Hepatocyte (in vitro differentiated cells): ENCODE data around the gene CDHR3. TPM values are rescaled to one million over a fixed set of nuclear protein-coding genes. Genes with fewer than 3 reads are reported as not detected.
"Not testable (repeated sequence)": the region's sequence is repeated elsewhere in the genome, so short reads cannot be mapped to it uniquely, and the experiment has no call there.

Source experiments
- DNase-seq: peaks from one replicate; pipeline ENCODE4 v3.0.0-alpha.2; 2016; ENCODE audit warnings: low spot score
- H2AFZ ChIP-seq: fragments of 200-600 bp; sonication (generic); 2 replicates; pipeline ENCODE4 v1.6.0; 2016; ENCODE audit warnings: antibody characterized with exemption, mild to moderate bottlenecking
- H3K27ac ChIP-seq: fragments of 200-600 bp; sonication (generic); 2 replicates; pipeline ENCODE4 v1.5.1; 2016; ENCODE audit warnings: mild to moderate bottlenecking
- H3K27me3 ChIP-seq: fragments of 200-600 bp; sonication (generic); 2 replicates; pipeline ENCODE4 v1.6.1; 2016
- H3K36me3 ChIP-seq: fragments of 200-600 bp; sonication (generic); replicated peaks from 2 replicates; pipeline ENCODE4 v1.5.1; 2016; ENCODE audit warnings: low read depth; ENCODE audit not compliant: insufficient read depth
- H3K4me1 ChIP-seq: fragments of 200-600 bp; sonication (generic); 2 replicates; pipeline ENCODE4 v1.5.1; 2016; ENCODE audit warnings: mild to moderate bottlenecking, moderate library complexity; ENCODE audit not compliant: insufficient read depth
- H3K4me2 ChIP-seq: fragments of 200-600 bp; sonication (generic); 2 replicates; pipeline ENCODE4 v1.6.0; 2016
- H3K4me3 ChIP-seq: fragments of 200-600 bp; sonication (generic); 2 replicates; pipeline ENCODE4 v1.5.1; 2016; ENCODE audit warnings: mild to moderate bottlenecking
- H3K79me2 ChIP-seq: fragments of 200-600 bp; sonication (generic); 2 replicates; pipeline ENCODE4 v1.6.0; 2017; ENCODE audit warnings: mild to moderate bottlenecking
- H3K9me2 ChIP-seq: fragments of 200-600 bp; sonication (generic); replicated peaks from 2 replicates; pipeline ENCODE4 v1.6.0; 2017; ENCODE audit warnings: mild to moderate bottlenecking; ENCODE audit not compliant: insufficient read depth
- H3K9me3 ChIP-seq: fragments of 200-600 bp; sonication (generic); 2 replicates; pipeline ENCODE4 v1.5.1; 2016; ENCODE audit warnings: low read depth, mild to moderate bottlenecking
- H4K20me1 ChIP-seq: fragments of 200-600 bp; sonication (generic); 2 replicates; pipeline ENCODE4 v1.6.0; 2016; ENCODE audit warnings: mild to moderate bottlenecking; ENCODE audit not compliant: insufficient read depth, poor library complexity, severe bottlenecking
- EZH2 ChIP-seq: fragments of 200-600 bp; sonication (generic); IDR thresholded peaks from 2 replicates; pipeline ENCODE4 v1.6.1; 2016; ENCODE audit warnings: antibody characterized with exemption, mild to moderate bottlenecking, borderline replicate concordance
- EZH2phosphoT487 ChIP-seq: fragments of 200-600 bp; sonication (generic); IDR thresholded peaks from one replicate; pipeline ENCODE4 v1.6.1; 2018; ENCODE audit warnings: antibody characterized with exemption, mild to moderate bottlenecking, low read depth, moderate library complexity; ENCODE audit not compliant: unreplicated experiment, severe bottlenecking
- WGBS: methylation state at CpG from one replicate; pipeline ENCODE4 v1.1.6; 2016; ENCODE audit warnings: low lambda C conversion rate; ENCODE audit errors: missing lambda C conversion rate; 5-methylcytosine and 5-hydroxymethylcytosine counted together
- polyA plus RNA-seq: library from polyadenylated mRNA; unstranded; fragments of >200 nt; fragmentation: Nextera tagmentation; extraction: Ambion mirVana; gene quantifications from 2 replicates; pipeline ENCODE4 v1.2.1, GENCODE V29; 2016
- total RNA-seq: library from RNA; depleted of rRNA; stranded (reverse); fragments of >200 nt; gene quantifications from 2 replicates; pipeline ENCODE4 v1.2.3, GENCODE V29; 2014
- TF ChIP-seq, protein P1 (sequence below): fragments of 200-600 bp; sonication (generic); IDR thresholded peaks from 2 replicates; pipeline ENCODE4 v1.5.1; 2016; ENCODE audit warnings: antibody characterized with exemption, mild to moderate bottlenecking; ENCODE audit not compliant: poor library complexity

Gene CDHR3
- total and polyA plus RNA-seq, 2 experiments from 2014 or later = 3.3 to 6.9 TPM

DNA sequence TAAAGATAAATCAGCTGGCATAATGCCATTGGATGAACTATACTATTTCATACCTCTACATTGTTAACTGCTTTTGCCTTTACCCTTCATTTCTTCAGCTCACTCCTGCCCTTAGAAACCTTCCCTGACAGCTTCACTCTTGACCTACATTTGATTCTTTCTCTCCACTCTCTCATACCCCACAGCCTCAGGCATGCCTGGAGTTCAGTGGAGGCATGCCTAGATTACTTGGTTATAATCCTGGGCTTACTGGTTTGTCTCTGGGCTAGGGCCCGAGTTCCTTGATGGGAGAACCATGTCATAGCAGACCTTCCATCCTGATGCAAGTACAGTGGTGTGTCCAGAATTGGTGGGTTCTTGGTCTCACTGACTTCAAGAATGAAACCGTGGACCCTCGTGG, 8.4 kb upstream of the CDHR3 start:
- no peaks in the 10 kb centered on the region for H3K9me2 ChIP-seq
- H3K79me2 ChIP-seq = no peaks in the 10 kb centered on the region
- H3K9me3 ChIP-seq = no peaks in the 10 kb centered on the region
- DNase-seq = no peak
- no peaks in the 10 kb centered on the region for H4K20me1 ChIP-seq
- H3K36me3 ChIP-seq = no peaks in the 10 kb centered on the region
- no peak overlapping the region for H2AFZ ChIP-seq
- H3K4me3 ChIP-seq = no peak overlapping the region
- no peak overlapping the region for H3K27ac ChIP-seq
- TF ChIP-seq EZH2 (no peak), EZH2phosphoT487 (no peak)
- TF ChIP-seq, protein P1, sequence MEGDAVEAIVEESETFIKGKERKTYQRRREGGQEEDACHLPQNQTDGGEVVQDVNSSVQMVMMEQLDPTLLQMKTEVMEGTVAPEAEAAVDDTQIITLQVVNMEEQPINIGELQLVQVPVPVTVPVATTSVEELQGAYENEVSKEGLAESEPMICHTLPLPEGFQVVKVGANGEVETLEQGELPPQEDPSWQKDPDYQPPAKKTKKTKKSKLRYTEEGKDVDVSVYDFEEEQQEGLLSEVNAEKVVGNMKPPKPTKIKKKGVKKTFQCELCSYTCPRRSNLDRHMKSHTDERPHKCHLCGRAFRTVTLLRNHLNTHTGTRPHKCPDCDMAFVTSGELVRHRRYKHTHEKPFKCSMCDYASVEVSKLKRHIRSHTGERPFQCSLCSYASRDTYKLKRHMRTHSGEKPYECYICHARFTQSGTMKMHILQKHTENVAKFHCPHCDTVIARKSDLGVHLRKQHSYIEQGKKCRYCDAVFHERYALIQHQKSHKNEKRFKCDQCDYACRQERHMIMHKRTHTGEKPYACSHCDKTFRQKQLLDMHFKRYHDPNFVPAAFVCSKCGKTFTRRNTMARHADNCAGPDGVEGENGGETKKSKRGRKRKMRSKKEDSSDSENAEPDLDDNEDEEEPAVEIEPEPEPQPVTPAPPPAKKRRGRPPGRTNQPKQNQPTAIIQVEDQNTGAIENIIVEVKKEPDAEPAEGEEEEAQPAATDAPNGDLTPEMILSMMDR = no peak
- no peaks in the 10 kb centered on the region for H3K27me3 ChIP-seq
- H3K4me1 ChIP-seq = no peaks in the 10 kb centered on the region
- 82% methylated on average over 3 of the region's 3 CpGs for WGBS
- H3K4me2 ChIP-seq = no peak overlapping the region

DNA sequence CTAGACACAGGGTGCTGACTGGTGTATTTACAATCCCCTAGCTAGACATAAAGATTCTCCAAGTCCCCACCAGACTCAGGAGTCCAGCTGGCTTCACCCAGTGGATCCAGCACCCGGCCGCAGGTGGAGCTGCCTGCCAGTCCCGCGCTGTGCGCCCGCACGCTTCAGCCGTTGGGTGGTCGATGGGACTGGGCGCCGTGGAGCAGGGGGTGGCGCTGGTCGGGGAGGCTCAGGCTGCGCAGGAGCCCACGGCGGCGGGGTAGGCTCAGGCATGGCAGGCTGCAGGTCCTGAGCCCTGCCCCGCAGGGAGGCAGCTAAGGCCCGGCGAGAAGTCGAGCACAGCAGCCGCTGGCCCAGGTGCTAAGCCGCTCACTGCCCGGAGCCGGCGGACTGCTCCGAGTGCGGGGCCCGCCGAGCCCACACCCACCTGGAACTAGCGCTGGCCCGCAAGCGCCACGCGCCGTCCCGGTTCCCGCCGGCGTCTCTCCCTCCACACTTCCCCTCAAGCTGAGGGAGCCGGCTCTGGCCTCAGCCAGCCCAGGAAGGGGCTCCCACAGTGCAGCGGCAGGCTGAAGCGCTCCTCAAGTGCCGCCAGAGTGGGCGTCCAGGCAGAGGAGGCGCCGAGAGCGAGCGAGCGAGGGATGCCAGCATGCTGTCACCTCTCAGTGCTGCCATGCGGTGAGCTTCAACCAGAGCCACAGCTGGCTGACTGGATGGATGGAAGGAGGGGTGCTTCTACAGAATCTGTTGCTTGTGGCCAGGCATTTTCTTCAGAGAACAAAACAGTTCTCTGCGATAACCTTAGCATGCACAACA, 7.2 kb upstream of the CDHR3 start:
- not testable (repeated sequence) for H2AFZ ChIP-seq, H3K9me3 ChIP-seq, H3K27me3 ChIP-seq, DNase-seq, H3K4me1 ChIP-seq, H3K4me2 ChIP-seq, H3K4me3 ChIP-seq, H3K9me2 ChIP-seq, H4K20me1 ChIP-seq, H3K79me2 ChIP-seq, H3K27ac ChIP-seq, H3K36me3 ChIP-seq
- over 99% methylated on average over 44 of the region's 52 CpGs for WGBS

DNA sequence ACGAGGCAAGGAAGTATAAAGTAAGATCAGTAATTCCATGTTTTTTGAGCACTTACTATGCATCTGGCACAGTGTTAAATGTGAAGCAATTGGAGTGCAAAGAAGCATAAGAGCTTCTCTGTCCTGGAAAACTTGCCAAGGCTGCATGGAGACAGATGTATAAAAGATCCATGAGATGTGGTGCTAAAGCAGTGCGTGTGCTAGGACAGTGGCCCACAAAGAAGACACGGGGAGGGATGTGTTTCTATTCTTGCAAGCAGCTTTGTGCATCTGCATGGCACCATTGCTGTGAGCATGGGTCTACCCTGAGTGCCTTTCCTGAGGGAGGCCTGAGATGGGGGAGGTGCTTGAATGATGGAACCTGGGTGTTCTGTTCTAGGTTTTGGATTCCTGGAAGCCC, 5.1 kb upstream of the CDHR3 start:
- Histone ChIP-seq H3K4me1 (no peaks in the 10 kb centered on the region), H3K9me3 (no peaks in the 10 kb centered on the region), H4K20me1 (no peaks in the 10 kb centered on the region), H3K27ac (no peak overlapping the region), H3K4me2 (no peak overlapping the region), H3K36me3 (no peaks in the 10 kb centered on the region), H3K9me2 (no peaks in the 10 kb centered on the region), H3K79me2 (no peaks in the 10 kb centered on the region), H3K27me3 (no peaks in the 10 kb centered on the region), H3K4me3 (no peak overlapping the region), H2AFZ (no peak overlapping the region)
- no peak for TF ChIP-seq EZH2
- TF ChIP-seq, protein P1 = no peak
- TF ChIP-seq EZH2phosphoT487 = no peak
- WGBS = 90% methylated on average over 3 of the region's 3 CpGs
- no peak for DNase-seq

DNA sequence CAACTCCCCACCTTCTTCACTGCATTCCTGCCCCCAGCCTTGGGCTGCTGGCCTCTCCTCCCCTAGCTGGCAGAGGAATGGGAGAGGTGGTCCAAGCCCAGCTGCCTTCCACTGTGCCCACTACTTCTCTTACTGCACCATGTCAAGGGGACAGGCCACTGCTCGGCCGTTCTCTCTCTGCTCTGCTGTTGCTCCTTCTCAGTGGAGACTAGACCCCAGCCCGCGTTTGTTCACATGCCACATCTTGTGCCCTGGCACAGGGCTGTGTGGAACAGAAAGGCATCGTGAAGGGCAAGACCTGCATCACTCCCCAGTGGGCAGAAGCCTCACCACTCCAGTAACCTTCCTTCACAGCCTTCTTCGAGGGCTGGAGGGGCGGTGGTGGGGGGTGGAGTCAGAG, 711 bp upstream of the CDHR3 start:
- no peaks in the 10 kb centered on the region for H3K4me1 ChIP-seq
- no peak for DNase-seq
- no peaks in the 10 kb centered on the region for H3K9me3 ChIP-seq
- H3K9me2 ChIP-seq = no peaks in the 10 kb centered on the region
- H3K4me3 ChIP-seq = no peak overlapping the region
- no peaks in the 10 kb centered on the region for H3K36me3 ChIP-seq
- no peak overlapping the region for H3K27ac ChIP-seq
- no peak overlapping the region for H3K4me2 ChIP-seq
- TF ChIP-seq, protein P1 = no peak
- no peak for TF ChIP-seq EZH2phosphoT487
- no peak for TF ChIP-seq EZH2
- WGBS = 85% methylated on average over 7 of the region's 7 CpGs
- H3K27me3 ChIP-seq = no peaks in the 10 kb centered on the region
- no peaks in the 10 kb centered on the region for H3K79me2 ChIP-seq
- H4K20me1 ChIP-seq = no peaks in the 10 kb centered on the region
- H2AFZ ChIP-seq = no peak overlapping the region
